GM21423 (cell line): Measurements from ENCODE around the gene GSDME.
"Not testable (repeated sequence)": the region's sequence is repeated elsewhere in the genome, so short reads cannot be mapped to it uniquely, and the experiment has no call there.

Experiments used
- ATAC-seq: cut with Tn5 transposase; IDR thresholded peaks from one replicate; pipeline ENCODE4 v1.9.1; 2021; ENCODE audit warnings: mild to moderate bottlenecking, moderate library complexity; ENCODE audit not compliant: unreplicated experiment

The GSDME gene

DNA sequence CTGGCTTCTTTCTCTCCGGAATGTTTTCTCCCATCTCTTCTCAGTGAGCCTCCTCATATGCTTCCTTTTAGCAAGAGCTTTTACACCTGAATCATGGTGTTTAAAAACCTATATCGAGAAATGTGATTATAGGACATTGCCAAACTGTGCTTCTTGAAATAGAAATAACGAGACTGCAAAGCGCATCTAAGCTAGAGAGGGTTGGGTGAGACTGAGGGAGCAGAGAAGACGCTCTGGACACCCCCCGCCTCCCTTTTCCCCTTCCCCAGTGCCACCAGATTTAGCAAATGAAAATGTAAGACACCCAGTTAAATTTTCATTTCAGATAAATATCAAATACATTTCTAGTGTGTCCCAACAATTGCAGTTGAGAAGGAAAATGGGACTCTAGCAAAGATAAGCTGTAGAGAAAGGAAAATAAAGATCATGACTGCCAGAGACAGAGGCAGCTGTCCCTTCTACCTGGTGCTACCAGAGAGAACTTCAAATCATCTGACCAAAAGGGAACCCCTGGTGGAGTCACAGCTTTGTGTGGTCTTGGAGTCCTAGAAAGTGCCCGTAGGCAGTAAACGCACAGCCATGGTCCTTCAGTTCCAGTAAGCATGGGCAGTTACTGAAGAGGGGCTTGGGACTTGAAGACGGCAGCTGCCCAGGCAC is 14.6 kb downstream of the GSDME start:
- no peak for ATAC-seq

DNA sequence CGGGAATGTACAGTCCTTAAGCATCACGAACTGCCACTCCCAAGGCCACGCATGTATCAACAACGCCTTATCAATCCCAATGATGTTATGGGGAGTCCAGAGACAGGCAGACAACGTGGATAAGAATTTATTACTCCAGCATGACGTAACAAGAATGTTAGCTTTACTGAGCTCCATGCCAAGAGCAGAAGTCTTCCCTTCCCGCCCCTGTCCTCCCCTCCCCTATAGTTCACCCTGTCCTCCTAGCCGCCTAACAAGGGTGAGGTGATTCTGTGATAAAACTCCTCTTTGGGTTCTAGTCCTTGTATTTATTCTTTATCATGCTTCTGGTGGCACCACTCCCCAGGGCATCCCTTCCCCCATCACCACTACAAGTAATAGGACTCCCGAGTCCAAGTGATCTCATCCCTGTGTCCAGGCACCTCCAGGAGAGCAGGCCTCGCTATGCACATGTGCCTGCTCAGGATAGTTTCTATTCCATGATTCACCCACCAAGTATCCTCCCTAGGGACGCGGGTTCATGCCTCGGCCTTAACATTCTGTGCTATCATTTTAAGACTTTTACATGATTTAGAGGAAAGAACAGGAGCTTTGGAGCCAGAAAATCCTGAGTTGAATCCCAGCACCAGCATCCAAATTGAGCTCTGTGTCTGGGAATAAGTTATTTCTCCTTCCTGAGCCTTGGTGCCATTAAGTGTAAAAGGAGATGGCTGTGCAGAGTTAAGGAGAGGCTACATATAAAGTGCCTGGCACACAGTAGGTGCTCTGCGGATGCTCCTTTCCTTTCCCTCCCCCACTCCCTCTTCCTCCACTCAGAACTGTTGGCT is 15.4 kb downstream of the GSDME start:
- ATAC-seq: no peak

DNA sequence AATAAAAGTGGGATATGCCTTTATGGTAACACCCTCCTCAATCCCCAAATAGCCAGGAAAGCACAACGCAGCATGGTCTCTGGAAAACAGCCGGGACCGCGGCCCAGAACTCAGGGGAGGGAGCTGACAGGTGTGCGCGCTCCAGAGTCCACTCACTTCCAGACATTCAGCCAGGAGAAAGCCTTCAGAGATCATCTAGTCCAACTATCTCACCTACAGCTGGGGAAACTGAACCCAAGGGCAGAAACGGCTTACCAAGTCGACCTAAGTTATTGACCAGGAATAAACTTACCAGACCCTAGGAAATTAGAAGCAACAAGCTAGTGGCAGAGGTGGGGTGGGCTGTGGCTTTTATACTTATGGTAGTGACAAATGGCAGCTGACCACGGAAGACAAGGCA is 16.4 kb downstream of the GSDME start:
- ATAC-seq: no peak

- no peak for ATAC-seq
These were observed 18.0 kb downstream of the GSDME start for GRCh38 chr7:24739306-24739705.

DNA sequence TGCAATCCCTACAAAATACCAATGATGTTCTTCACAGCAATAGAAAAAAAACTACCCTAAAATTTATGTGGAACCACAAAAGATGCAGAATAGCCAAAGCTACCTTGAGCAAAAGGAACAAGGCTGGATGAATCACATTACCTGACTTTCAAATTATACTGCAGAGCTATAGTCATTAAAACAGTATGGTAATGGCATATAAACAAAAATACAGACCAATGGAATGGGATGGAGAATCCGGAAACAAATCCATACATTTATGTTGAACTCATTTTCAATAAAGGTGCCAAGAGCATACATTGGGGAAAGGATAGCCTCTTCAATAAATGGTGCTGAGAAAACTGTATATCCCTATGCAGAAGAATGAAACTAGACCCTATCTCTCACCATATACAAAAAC is 18.7 kb downstream of the GSDME start:
- ATAC-seq: no peak

GRCh38 chr7:24737281-24737680 is 20.0 kb downstream of the GSDME start:
- no peak for ATAC-seq

DNA sequence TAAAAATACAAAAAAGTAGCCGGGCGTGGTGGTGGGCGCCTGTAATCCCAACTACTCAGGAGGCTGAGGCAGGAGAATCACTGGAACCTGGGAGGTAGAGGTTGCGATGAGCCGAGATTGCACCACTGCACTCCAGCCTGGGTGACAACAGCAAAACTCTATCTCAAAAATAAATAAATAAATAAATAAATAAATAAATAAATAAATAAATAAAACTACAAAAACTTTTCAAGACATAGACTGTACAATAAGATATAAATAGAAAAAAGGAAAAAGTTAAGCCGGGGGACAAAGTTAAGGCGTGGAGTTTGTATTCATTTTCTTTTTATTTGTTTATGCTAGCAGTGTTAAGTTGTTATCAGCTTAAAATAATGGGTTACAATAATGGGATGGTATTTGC is 21.7 kb downstream of the GSDME start:
- ATAC-seq: not testable (repeated sequence)

GRCh38 chr7:24734306-24734705 is 23.0 kb downstream of the GSDME start:
- ATAC-seq: no peak

GRCh38 chr7:24733414-24734060 is 23.7 kb downstream of the GSDME start:
- peak; percentile 14 for ATAC-seq

DNA sequence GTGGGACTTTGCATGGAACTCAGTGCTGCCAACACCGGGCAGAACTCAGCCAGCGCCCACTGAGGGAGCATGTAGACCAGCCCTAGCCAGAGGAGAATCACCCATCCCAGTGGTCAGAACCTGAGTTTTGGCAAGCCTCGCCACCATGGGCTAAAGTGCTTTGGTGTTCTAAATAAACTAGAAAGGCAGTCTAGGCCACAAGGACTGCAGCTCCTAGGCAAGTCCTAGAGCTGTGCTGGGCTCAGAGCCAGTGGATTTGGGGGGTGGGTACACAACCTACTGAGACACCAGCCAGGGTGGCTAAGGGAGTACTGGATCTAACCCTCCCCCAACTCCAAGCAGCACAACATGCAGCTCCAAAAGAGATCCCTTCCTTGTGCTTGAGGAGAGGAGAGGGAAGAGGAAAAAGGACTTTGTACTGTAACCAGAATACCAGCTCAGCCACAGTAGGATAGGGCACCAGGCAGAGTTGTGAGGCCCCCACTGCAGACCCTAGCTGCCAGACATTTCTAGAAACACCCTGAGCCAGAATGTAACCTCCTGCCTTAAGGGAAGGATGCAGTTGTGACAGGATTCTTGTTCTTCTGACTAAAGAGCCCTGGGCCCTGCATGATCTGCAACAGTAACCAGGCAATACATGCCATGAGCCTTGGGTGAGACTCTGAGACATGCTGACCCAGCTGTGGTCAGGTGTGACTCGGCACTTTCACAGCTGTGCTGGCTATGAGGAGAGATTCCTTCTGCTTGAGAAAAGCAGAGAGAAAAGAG is 24.4 kb downstream of the GSDME start:
- ATAC-seq: peak; percentile 53

DNA sequence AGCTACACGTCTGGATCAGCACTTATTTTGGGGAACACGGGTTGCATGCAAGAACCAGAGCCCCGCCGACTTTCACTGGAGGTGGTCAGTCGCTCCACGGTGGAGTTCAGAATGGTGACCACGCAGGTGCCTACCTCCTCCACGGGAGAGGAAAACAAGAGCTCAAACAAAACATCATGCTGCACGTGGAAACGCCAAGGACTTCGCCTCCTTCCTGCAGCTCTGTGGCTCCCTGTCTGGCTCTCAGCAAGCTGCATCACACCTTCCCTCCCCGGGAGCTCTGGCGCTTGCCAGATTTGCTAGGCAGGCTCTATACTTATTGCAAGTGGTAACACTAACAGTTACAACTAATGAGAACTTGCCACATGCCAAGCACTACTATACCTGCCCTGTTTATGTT is 26.0 kb downstream of the GSDME start:
- ATAC-seq: no peak

- no peak for ATAC-seq
These were observed 27.3 kb downstream of the GSDME start for GRCh38 chr7:24730018-24730369.

DNA sequence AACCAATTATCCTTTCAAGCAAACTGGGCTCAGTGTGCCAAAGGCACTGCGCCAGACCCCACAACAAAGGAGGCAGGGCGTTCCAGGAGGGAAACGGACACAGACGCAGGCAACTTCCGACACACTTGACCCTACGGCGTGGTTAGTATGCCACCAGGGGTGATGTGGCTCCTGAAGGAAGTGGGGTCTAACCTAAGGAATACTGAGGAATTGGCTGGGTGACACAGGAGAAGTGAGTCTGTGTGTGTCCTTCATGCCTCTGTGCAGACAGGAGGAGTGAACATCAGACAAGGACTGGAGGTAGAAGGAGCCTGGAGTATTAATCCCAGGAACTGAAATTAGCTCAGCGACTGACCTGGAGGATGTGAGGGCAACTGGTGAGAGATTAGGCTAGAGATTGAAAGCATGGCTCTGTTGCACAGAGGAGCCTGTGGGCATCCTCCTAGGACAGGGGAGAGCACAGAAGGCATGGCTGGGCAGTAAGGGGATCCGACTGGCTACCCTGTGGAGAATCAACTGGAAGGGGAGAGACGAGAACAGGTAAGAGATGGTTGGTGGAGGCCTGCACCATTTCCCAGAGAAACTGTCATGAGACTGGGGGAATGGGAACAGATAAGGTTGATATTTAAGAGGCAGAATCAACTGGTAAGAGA is 27.8 kb downstream of the GSDME start:
- ATAC-seq: no peak

GRCh38 chr7:24728503-24729364 is 28.5 kb downstream of the GSDME start:
- no peak for ATAC-seq

DNA sequence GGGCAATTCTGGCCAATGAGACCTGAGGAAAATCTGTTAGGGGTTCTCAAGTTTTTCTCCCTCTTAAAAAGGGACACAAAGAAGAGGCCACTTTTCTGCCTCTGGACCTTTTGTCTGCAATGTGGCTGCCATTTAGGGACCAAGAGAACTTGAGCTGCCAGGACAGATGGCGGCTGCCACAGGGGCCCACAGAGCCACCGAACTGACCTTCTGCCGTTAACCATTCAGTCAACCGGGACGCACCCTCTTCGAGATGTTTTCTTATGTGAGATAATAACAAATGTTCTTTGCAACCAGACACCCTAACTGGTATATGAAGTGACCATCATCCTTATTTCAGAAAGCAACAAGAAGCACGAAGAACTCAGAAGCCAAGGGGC is 29.2 kb downstream of the GSDME start:
- ATAC-seq: no peak

GRCh38 chr7:24727154-24728120 is 29.8 kb downstream of the GSDME start:
- ATAC-seq: peak; percentile 66

- ATAC-seq: no peak
These were observed 31.6 kb downstream of the GSDME start for GRCh38 chr7:24725554-24726241.
